CD4-positive, alpha-beta T cell treated with Interleukin-21 for 1 hour (primary cell): ENCODE results near the gene BTBD17.

Experiments used
- DNase-seq: peaks from one replicate; pipeline ENCODE4 v3.0.0-alpha.2; 2020

The BTBD17 gene

DNA sequence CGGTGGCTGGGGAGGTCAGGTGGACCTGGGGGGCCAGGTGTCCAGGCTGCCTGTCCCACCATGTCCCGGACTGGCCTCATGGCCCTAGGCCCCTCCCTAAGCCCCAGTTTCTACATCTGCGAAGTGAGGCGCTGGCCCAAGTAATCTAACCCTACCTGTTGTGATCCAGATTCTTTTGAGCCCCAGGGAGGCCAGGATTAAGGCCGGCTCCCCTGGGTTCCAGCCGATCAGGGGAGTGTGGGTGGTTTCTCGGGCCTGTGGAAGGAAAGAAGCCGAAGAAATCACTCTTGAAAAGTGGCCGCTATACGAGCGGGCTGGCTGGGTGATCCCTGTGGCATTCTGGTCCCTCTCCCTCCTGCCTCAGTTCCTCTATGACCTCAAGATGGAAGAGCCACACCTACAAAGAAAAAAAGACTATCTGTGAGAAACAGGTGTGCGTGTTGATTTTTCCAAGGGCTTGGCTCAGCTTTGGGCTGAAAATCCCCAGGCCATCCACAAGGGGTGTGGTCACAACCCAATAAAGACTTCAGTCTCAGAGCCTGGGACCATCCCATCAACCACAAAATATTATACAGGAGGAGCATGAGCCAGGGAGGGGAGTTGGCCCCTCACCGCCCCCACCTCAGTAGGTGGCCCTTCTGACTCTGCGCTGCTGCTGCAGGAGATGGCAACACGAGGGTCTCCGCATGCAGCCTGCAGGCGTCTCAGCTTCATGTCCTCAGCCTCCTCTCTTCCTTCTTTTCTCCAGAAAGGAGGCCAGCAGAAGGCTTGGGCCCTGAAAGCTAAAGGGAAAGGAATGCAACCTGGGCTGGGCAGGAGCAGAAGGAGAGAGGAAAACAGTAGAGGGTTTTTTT, 25.9 kb upstream of the BTBD17 start:
- no peak for DNase-seq

DNA sequence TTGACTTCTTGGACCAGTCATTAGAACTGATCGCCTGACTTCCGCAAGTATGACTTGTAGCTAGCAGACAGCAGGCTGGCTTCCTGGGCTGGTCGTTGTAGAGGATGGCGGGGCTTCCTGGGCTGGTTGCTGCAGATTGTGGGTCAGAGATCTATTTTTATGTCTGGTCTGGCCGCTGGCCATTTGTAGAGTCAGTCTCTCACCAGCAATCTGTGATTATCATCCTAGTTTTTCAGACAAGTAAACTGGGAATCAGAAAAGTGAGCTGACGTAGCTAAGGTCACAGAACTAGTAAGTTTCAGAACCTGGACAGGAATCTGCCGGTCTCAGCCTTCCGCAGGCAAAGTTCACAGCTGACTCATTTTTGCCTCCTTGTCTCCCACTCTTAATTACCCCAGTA, 24.7 kb upstream of the BTBD17 start:
- DNase-seq = no peak

- no peak for DNase-seq
Observed at GRCh38 chr17:74385201-74385600, 23.5 kb upstream of the BTBD17 start.

DNA sequence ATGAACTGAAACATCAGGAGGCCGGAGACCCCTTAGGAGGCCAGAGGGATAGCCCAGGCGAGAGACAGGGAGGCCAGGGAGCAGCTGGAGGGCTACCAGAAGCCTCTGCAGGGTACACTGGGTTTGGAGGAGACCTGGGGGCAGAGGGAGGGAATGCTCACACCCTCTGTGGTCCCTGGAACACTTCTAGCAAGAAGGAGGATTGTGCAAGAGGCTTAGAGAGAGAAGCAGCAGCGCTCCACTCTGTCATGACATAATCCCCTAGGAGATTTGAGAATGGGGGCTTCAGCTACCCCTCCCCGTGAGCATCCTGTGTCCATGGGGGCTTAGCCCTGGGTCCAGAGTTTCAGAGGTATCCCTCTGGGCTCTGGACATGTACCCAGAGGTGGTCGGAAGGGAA, 21.5 kb upstream of the BTBD17 start:
- no peak for DNase-seq

GRCh38 chr17:74380959-74381808, 19.5 kb upstream of the BTBD17 start:
- no peak for DNase-seq

- no peak for DNase-seq
Observed at GRCh38 chr17:74380086-74380958, 18.7 kb upstream of the BTBD17 start.

DNA sequence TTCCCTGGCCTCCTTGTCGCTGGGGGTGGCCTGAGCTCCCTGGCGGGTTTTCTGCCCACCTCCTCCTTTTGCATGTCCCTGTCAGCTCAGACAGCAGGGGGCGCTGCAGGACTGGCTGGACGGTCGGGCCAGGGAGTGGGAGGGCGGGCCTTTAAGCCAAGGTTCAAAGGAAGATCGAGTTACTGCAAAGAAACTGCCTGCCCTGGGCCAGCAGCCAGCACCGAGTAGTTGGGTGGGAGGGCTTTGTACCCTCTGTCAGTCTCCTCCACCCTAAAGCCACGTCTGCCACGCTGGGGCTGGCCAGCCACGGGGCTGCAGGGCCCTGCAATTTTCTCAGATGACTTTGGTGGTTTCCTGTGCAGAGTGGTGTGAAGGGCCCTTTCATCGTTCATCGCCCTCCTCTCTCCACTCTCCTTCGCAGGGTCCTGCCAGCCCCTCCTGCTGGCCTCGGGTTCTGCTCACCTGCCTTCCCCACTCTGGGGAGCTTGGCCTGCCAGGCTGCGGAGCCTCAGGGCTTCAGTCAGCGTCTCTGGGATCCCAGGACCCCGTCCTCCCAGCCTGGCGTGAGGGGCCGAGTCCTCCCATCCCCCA, 17.9 kb upstream of the BTBD17 start:
- DNase-seq = peak; percentile 90

- DNase-seq = no peak
Observed at GRCh38 chr17:74374858-74375257, 13.2 kb upstream of the BTBD17 start.

DNA sequence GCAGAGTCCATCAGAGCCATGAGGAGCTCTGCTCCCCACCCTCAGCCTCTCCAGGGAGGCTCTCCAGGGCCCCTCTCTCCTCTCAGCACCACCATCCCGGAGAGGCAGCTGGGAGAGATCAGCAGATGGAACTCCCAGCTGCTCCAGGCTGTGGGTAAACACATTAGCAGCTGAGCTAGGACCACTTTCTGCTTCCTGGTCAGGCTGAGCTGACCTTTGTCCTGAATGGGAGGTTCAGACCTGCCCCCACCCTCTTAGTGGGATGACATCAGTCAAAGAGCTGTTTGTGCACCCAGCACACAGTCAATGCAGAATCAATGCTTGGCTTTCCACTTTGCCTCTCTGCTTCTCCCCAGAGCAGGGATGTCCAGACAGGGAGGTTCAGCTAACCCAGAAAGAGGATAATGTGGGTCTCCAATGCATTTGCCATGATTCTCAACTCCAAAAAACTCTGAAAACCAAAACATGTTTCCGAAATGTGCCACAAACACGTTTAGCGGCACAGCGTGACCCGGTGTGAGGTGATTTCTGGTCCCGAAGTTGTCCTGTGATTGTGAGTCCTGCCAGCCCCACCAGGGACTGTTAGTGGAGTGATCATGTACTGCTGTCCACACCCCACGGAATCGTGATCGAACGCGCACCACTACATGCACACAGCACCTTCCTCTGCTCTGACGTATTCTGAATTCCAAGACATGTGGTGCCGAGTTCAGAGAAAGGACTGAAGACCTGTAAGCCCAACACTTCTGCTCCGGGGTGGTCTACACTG, 12.4 kb upstream of the BTBD17 start:
- no peak for DNase-seq

GRCh38 chr17:74372426-74372825, 10.8 kb upstream of the BTBD17 start:
- DNase-seq = no peak

GRCh38 chr17:74371653-74372147, 10.0 kb upstream of the BTBD17 start:
- no peak for DNase-seq

- DNase-seq = no peak
Observed at GRCh38 chr17:74369665-74370490, 8.2 kb upstream of the BTBD17 start.

DNA sequence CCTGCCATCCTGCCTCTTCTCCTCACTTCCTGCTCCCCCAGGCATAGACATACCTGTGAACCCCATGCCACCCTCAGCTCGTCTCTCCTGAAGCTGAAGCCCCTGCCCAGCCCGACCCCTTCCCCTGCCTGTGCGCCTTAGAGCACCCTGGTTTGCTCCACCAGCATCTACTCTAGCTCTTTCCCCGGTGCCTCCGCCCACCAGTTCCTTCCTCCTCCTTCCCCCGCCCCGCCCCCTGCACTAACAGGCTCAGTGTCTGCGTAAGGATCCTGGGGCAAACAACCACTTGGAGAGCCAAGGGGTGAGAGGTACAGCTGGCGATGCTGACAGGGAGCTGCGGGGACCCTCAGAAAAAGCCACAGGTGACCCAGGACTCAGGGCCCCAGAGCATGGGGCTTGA, 7.6 kb upstream of the BTBD17 start:
- DNase-seq = peak; percentile 63

DNA sequence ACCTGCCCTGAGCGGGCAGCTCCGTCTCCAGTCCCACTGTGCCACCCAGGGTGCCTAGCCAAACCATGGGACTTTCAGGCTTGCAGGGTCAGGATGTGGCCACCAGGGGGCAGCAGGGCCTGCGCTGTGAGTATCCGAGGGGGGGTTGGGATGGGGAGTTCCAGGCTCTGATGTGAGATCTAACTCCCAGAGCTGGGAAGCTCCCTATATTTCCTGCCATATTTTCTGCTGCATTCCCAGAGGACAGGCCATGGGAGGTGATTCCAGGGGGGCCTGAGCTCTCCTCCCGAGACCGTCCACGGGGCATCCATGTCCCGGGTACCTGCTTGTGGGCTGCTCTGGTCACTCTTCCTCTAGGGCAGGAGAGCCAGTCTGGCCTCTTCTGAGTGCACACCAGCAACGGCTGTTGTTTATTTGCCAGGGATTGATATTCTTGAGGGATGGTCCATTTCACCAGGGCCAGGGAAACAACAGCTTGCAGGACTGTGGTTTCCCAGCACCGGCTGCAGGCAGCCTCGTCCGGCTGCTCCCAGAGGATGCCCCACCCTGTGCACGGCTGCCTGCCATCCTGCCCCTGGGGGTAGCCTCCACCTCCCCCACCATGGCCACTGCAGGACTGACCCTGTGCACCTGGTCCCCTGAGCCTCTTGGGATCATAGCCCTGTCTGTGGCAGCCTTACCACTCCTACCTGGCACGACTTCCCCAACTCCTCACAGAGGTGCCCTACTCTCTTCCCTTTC, 6.8 kb upstream of the BTBD17 start:
- DNase-seq = peak; percentile 79

DNA sequence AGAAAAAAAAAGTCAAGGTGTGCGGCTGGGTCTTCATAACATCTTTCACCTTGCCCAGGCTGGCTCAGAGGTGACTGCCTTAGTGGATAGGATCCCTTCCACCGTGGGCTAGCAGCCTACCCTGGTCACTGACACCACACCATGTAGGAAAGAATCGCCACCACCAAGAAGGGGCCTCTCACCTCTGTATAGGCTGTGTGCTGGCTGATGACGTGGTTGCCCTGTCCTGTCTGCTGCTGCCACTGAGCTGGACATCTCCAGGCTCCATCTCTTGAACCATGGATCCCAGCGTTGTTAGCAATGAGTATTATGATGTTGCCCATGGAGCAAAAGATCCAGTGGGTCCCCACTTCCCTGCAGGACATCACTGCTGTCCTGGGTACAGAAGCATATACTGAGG, 5.5 kb upstream of the BTBD17 start, which contains the start of gene GPR142:
Gene GPR142 (plus strand): TSS at position 301 of the 400 bp plus-strand sequence. CDS start 2,035 bp downstream, outside the sequence.
- no peak for DNase-seq

GRCh38 chr17:74362810-74363498, 1.3 kb upstream of the BTBD17 start:
- DNase-seq = no peak

DNA sequence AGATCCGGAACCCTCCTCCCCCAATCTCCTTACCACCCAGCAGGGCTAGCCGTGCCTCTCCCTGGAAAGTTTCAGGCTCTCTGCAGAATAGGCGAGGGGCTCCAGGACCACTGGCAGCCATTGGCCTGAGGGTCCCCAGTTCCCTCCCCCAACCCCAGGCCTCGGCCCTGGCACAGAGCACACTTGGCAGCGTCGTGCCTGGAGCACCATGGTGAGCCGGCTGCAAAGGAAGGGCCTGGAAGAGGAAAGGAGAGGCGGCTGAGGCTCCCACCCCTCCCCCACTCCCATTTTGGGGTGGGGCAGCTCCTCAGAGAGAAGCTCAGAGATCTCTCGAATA, 369 bp upstream of the BTBD17 start:
- no peak for DNase-seq

DNA sequence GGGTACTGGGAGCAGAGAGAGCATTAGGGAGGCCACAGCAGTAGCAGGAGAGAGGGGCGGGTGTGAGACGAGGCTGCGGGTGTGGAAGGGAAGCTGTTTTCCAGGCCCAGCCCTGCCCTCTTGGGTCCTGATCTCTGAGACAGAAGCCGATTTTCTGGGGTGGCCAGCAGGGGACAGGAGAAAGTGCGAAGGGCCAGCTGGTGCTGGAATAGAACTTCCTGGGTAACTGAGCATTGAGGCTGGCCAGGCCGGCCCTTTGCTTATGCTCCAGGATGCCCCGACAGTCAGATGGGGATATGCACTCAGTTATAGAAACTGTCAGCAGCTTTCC, 804 bp downstream of the BTBD17 start:
- DNase-seq = no peak

GRCh38 chr17:74359916-74360315, 1.8 kb downstream of the BTBD17 start:
- DNase-seq = no peak

DNA sequence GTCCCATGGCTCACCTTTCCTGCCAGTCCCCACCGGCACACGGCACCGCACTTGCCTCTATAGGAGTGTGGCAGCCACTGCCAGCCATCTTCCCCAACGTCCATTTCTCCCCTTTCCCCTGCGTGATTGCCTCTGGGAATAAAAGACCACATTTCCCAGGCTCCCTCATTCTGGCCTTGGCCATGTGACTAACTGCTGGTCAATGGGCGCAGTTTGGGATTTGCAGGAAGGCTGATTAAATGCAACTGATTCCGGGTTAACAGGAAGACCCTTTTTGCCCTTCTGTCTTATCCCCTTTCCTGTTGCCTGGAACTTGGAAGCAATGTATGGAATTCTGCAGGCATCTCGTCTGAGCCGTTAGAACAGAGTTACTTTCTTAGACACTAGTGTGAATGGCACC, 3.0 kb downstream of the BTBD17 start:
- DNase-seq = no peak
